Measurements from ENCODE around the gene APBB2.

Gene APBB2

GRCh38 chr4:41214136-41214824 is at the start of gene APBB2:
Gene APBB2, minus strand, starts transcription at chr4:41214542. Its CDS starts 181,288 bp downstream, at chr4:41033254.
- peak; percentile 98 to 99 for DNase-seq

GRCh38 chr4:41262198-41262597 is 47.9 kb upstream of the APBB2 start:
- DNase-seq, result no peak

- no peak for DNase-seq
These were observed 45.9 kb upstream of the APBB2 start for GRCh38 chr4:41260116-41260733.

GRCh38 chr4:41258783-41259182 is 44.4 kb upstream of the APBB2 start:
- DNase-seq, result peak; percentile 45 to 68

GRCh38 chr4:41257906-41258305 is 43.6 kb upstream of the APBB2 start:
- DNase-seq, result peak in 1 of 2 experiments; percentile 35

- DNase-seq, result peak; percentile 87 to 93
These were observed 43.0 kb upstream of the APBB2 start for GRCh38 chr4:41257257-41257901.

GRCh38 chr4:41256740-41257256 is 42.5 kb upstream of the APBB2 start, which contains the start of gene UCHL1:
Gene UCHL1, plus strand, starts transcription at chr4:41256928. Its CDS starts 49 bp downstream, at chr4:41256977.
- peak; percentile 97 to 99 for DNase-seq

- DNase-seq, result peak; percentile 33 to 63
These were observed 41.9 kb upstream of the APBB2 start for GRCh38 chr4:41256131-41256739.

GRCh38 chr4:41245983-41246382 is 31.6 kb upstream of the APBB2 start:
- no peak for DNase-seq

GRCh38 chr4:41241919-41242318 is 27.6 kb upstream of the APBB2 start:
- no peak for DNase-seq

- no peak for DNase-seq
These were observed 22.2 kb upstream of the APBB2 start for GRCh38 chr4:41236508-41236907.

GRCh38 chr4:41236032-41236431 is 21.7 kb upstream of the APBB2 start:
- no peak for DNase-seq

GRCh38 chr4:41232856-41233255 is 18.5 kb upstream of the APBB2 start:
- no peak for DNase-seq

- DNase-seq, result no peak
These were observed 18.1 kb upstream of the APBB2 start for GRCh38 chr4:41232406-41232805.

GRCh38 chr4:41227902-41228301 is 13.6 kb upstream of the APBB2 start:
- no peak for DNase-seq

GRCh38 chr4:41221850-41222645 is 7.7 kb upstream of the APBB2 start:
- DNase-seq, result no peak

- no peak for DNase-seq
These were observed 5.1 kb upstream of the APBB2 start for GRCh38 chr4:41219421-41219950.

- DNase-seq, result no peak
These were observed 4.4 kb upstream of the APBB2 start for GRCh38 chr4:41218703-41219102.

- DNase-seq, result no peak
These were observed 3.0 kb upstream of the APBB2 start for GRCh38 chr4:41217374-41217773.

GRCh38 chr4:41217020-41217333 is 2.6 kb upstream of the APBB2 start:
- DNase-seq, result no peak

- peak; percentile 93 to 94 for DNase-seq
These were observed 2.1 kb upstream of the APBB2 start for GRCh38 chr4:41216294-41217019.

GRCh38 chr4:41215969-41216293 is 1.6 kb upstream of the APBB2 start:
- no peak for DNase-seq
